ENCODE results near the gene DNAJC30. TPM values are rescaled to one million over a fixed set of nuclear protein-coding genes. Genes with fewer than 3 reads are reported as not detected.
A peak's percentile ranks its signal among the peaks of the same experiment; 100 is the strongest.

DNAJC30 gene
- total RNA-seq, 2 donors from 2014 or later, result 8.9 to 11.1 TPM

DNA sequence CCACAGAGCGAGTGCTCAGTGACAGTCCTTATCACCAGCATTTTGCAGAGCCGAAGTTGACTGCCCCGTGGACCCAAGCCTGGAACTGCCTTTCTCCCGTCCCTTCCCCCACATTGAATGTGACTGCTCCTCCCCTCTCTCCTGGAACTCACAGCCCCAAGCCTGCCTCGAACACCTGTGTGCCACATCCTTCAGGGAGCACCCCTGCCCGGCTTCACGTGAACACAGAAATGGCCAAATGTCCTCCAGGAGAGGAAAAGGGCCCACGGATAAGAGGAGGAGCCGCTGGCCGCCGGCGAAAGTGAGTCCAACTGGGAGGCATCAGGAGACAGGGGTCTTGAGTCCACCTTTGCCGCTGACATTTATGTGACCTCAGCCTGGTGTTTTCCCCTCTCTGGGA lies 20.0 kb upstream of the DNAJC30 start:
- Histone ChIP-seq H3K27ac (ENCODE audit: low read depth, low read length) (no peak overlapping the region), H3K4me3 (ENCODE audit: low read length) (no peak overlapping the region), H3K36me3 (ENCODE audit: control insufficient read depth, insufficient read depth, low read length) (peaks cover 27% of the 10 kb centered on the region), H3K9ac (ENCODE audit: extremely low read depth, low read length, poor library complexity, severe bottlenecking) (no peak overlapping the region), H3K9me3 (ENCODE audit: control insufficient read depth, low read length) (no peaks in the 10 kb centered on the region), H3K4me1 (ENCODE audit: control insufficient read depth, insufficient read depth, low read length) (no peaks in the 10 kb centered on the region), H3K27me3 (ENCODE audit: control insufficient read depth, insufficient read depth, low read length, poor library complexity, severe bottlenecking) (no peaks in the 10 kb centered on the region)
- no peak overlapping the region for H3K4me3 Mint-ChIP-seq
- no peaks in the 10 kb centered on the region for H3K9me3 Mint-ChIP-seq
- no peak for TF ChIP-seq CTCF (conservative IDR thresholded peaks at IDR 0.05)
- no peak overlapping the region for H3K27ac Mint-ChIP-seq
- H3K36me3 Mint-ChIP-seq (ENCODE audit: low read depth), result peaks cover 32% of the 10 kb centered on the region
- WGBS, 2 experiments (ENCODE audit: insufficient coverage in 1 of 2, insufficient read length in 1 of 2), result 79 to 85% methylated on average over 6 to 13 of the region's 13 CpGs
- peaks cover 6% of the 10 kb centered on the region for H3K4me1 Mint-ChIP-seq
- DNase-seq, result peak; percentile 65
- H3K27me3 Mint-ChIP-seq (ENCODE audit: insufficient read depth), result no peaks in the 10 kb centered on the region

- H3K4me1 Mint-ChIP-seq, result peaks cover 6% of the 10 kb centered on the region
- DNase-seq, result no peak
- TF ChIP-seq CTCF (conservative IDR thresholded peaks at IDR 0.05), result no peak
- Histone ChIP-seq H3K4me3 (ENCODE audit: low read length) (no peak overlapping the region), H3K27ac (ENCODE audit: low read depth, low read length) (no peak overlapping the region), H3K9ac (ENCODE audit: extremely low read depth, low read length, poor library complexity, severe bottlenecking) (no peak overlapping the region), H3K9me3 (ENCODE audit: control insufficient read depth, low read length) (no peaks in the 10 kb centered on the region), H3K27me3 (ENCODE audit: control insufficient read depth, insufficient read depth, low read length, poor library complexity, severe bottlenecking) (no peaks in the 10 kb centered on the region), H3K4me1 (ENCODE audit: control insufficient read depth, insufficient read depth, low read length) (no peaks in the 10 kb centered on the region), H3K36me3 (ENCODE audit: control insufficient read depth, insufficient read depth, low read length) (peaks cover 32% of the 10 kb centered on the region)
- no peak overlapping the region for H3K27ac Mint-ChIP-seq
- no peak overlapping the region for H3K4me3 Mint-ChIP-seq
- peaks cover 37% of the 10 kb centered on the region for H3K36me3 Mint-ChIP-seq (ENCODE audit: low read depth)
- 92 to 100% methylated on average over 5 to 18 of the region's 18 CpGs for WGBS, 2 experiments (ENCODE audit: insufficient coverage in 1 of 2, insufficient read length in 1 of 2)
- H3K9me3 Mint-ChIP-seq, result no peaks in the 10 kb centered on the region
- no peaks in the 10 kb centered on the region for H3K27me3 Mint-ChIP-seq (ENCODE audit: insufficient read depth)
Observed at GRCh38 chr7:73702665-73703064, 19.4 kb upstream of the DNAJC30 start.

GRCh38 chr7:73702226-73702625 lies 19.0 kb upstream of the DNAJC30 start:
- Mint-ChIP-seq H3K4me3 (no peak overlapping the region), H3K27me3 (ENCODE audit: insufficient read depth) (no peaks in the 10 kb centered on the region)
- H3K27ac ChIP-seq (ENCODE audit: low read depth, low read length), result no peak overlapping the region

More at GRCh38 chr7:73702226-73702625, 19.0 kb upstream of the DNAJC30 start:
- Histone ChIP-seq H3K9me3 (ENCODE audit: control insufficient read depth, low read length) (no peaks in the 10 kb centered on the region), H3K9ac (ENCODE audit: extremely low read depth, low read length, poor library complexity, severe bottlenecking) (no peak overlapping the region), H3K4me1 (ENCODE audit: control insufficient read depth, insufficient read depth, low read length) (no peaks in the 10 kb centered on the region), H3K27me3 (ENCODE audit: control insufficient read depth, insufficient read depth, low read length, poor library complexity, severe bottlenecking) (no peaks in the 10 kb centered on the region), H3K36me3 (ENCODE audit: control insufficient read depth, insufficient read depth, low read length) (peaks cover 37% of the 10 kb centered on the region), H3K4me3 (ENCODE audit: low read length) (no peak overlapping the region)
- 93 to 97% methylated on average over 5 to 8 of the region's 8 CpGs for WGBS, 2 experiments (ENCODE audit: insufficient coverage in 1 of 2, insufficient read length in 1 of 2)
- peaks cover 6% of the 10 kb centered on the region for H3K4me1 Mint-ChIP-seq
- no peak for DNase-seq
- H3K27ac Mint-ChIP-seq, result no peak overlapping the region
- peaks cover 41% of the 10 kb centered on the region for H3K36me3 Mint-ChIP-seq (ENCODE audit: low read depth)
- no peaks in the 10 kb centered on the region for H3K9me3 Mint-ChIP-seq
- no peak for TF ChIP-seq CTCF (conservative IDR thresholded peaks at IDR 0.05)
